H1 (cell line): Measurements from ENCODE around the gene MCM5. TPM values are rescaled to one million over a fixed set of nuclear protein-coding genes. Genes with fewer than 3 reads are reported as not detected.

Experiments used
- CTCF ChIA-PET: fragments of 300-600 bp; sonication (Branson Sonifier 250); formaldehyde crosslinking; loops from one replicate; lab custom pipeline; 2021; ENCODE audit not compliant: partially characterized antibody; lab: Charles Lee
- POLR2A ChIA-PET: fragments of 300-600 bp; sonication (Branson Sonifier 250); formaldehyde crosslinking; loops from one replicate; lab custom pipeline; 2021; ENCODE audit warnings: inconsistent platforms; ENCODE audit not compliant: partially characterized antibody; lab: Charles Lee
- DNase-seq, 2 experiments: peaks; one replicate each; pipeline versions ENCODE4 v3.0.0 to v3.0.0-alpha.2; 2010 to 2022; ENCODE audit warnings: low spot score in 2 of 2, low read depth in 1 of 2, mixed read lengths in 1 of 2
- FAIRE-seq: peaks from 2 replicates; lab custom pipeline; 2011; peaks lifted over from hg19 to GRCh38; lab: Jason Lieb, UNC
- H2AFZ ChIP-seq: 2 replicates; pipeline ENCODE4 v1.8.1; 2012; ENCODE audit warnings: low read length, inconsistent platforms
- H2AK5ac ChIP-seq: 2 replicates; pipeline ENCODE4 v1.6.1; 2013; ENCODE audit warnings: low read depth, low read length
- H2BK120ac ChIP-seq: replicated peaks from 2 replicates; pipeline ENCODE3; 2013; ENCODE audit warnings: low read depth, low read length, inconsistent platforms
- H2BK12ac ChIP-seq: 2 replicates; pipeline ENCODE4 v1.6.1; 2013; ENCODE audit warnings: low read depth, low read length
- H2BK15ac ChIP-seq: 2 replicates; pipeline ENCODE4 v1.6.1; 2013; ENCODE audit warnings: low read length
- H2BK20ac ChIP-seq: 2 replicates; pipeline ENCODE4 v1.6.1; 2013; ENCODE audit warnings: low read length
- H2BK5ac ChIP-seq: 2 replicates; pipeline ENCODE4 v1.6.1; 2013; ENCODE audit warnings: low read depth, low read length
- H3K14ac ChIP-seq: 2 replicates; pipeline ENCODE4 v1.6.1; 2013; ENCODE audit warnings: inconsistent platforms; ENCODE audit not compliant: insufficient read length
- H3K18ac ChIP-seq: 2 replicates; pipeline ENCODE4 v1.6.1; 2013; ENCODE audit warnings: low read length; ENCODE audit errors: extremely low read depth
- H3K23ac ChIP-seq: 2 replicates; pipeline ENCODE4 v1.6.1; 2013; ENCODE audit warnings: inconsistent platforms; ENCODE audit not compliant: insufficient read length
- H3K23me2 ChIP-seq: 2 replicates; pipeline ENCODE4 v1.6.1; 2013; ENCODE audit warnings: low read depth, low read length
- H3K27ac ChIP-seq: 2 replicates; pipeline ENCODE4 v1.6.1; 2011; ENCODE audit warnings: low read depth, low read length, inconsistent platforms
- H3K27me3 ChIP-seq, 4 experiments: replicated peaks in 1 of 4; 1 replicate in 1 of 4; 2 replicates in 3 of 4; pipeline versions ENCODE4 v1.6.1 to v1.8.1; 2011 to 2013; ENCODE audit warnings: low read length in 3 of 4, mild to moderate bottlenecking in 3 of 4, inconsistent platforms in 2 of 4, mixed read lengths in 2 of 4, moderate library complexity in 1 of 4; ENCODE audit not compliant: control insufficient read depth in 3 of 4, insufficient read depth in 3 of 4; ENCODE audit errors: extremely low read depth in 1 of 4
- H3K36me3 ChIP-seq, 4 experiments: 2 replicates each; pipeline versions ENCODE4 v1.6.1 to v1.8.1; 2011 to 2013; ENCODE audit warnings: mild to moderate bottlenecking in 4 of 4, low read length in 3 of 4, moderate library complexity in 2 of 4, control low read depth in 1 of 4, inconsistent platforms in 1 of 4; ENCODE audit not compliant: insufficient read depth in 4 of 4, control insufficient read depth in 2 of 4
- H3K4ac ChIP-seq: replicated peaks from 2 replicates; pipeline ENCODE3; 2013; ENCODE audit warnings: low read length, low read depth, mixed read lengths, inconsistent platforms; ENCODE audit not compliant: insufficient read length
- H3K4me1 ChIP-seq, 4 experiments: replicated peaks in 1 of 4; 1 replicate in 1 of 4; 2 replicates in 3 of 4; pipeline versions ENCODE4 v1.6.1 to v1.8.1; 2011 to 2013; ENCODE audit warnings: low read length in 3 of 4, inconsistent platforms in 2 of 4, mixed read lengths in 1 of 4; ENCODE audit not compliant: insufficient read depth in 4 of 4, control insufficient read depth in 3 of 4
- H3K4me2 ChIP-seq, 2 experiments: 2 replicates each; pipeline versions ENCODE4 v1.6.1 to v1.8.1; 2011 to 2013; ENCODE audit warnings: low read depth in 2 of 2, low read length in 2 of 2, control low read depth in 1 of 2, inconsistent platforms in 1 of 2, mild to moderate bottlenecking in 1 of 2; ENCODE audit not compliant: insufficient read depth in 1 of 2
- H3K4me3 ChIP-seq, 4 experiments: fragments of 200-600, 300-600 bp in 1 of 4; sonication (generic), shearing (Covaris generic), sonication (Bioruptor Twin) in 1 of 4; 2 replicates each; pipeline versions ENCODE4 v1.5.1 to v1.8.1; 2011 to 2016; ENCODE audit warnings: low read length in 4 of 4, low read depth in 3 of 4, control low read depth in 2 of 4, inconsistent platforms in 2 of 4, mild to moderate bottlenecking in 2 of 4, mixed read lengths in 1 of 4, moderate library complexity in 1 of 4; ENCODE audit not compliant: insufficient read depth in 2 of 4; ENCODE audit errors: extremely low read depth in 1 of 4
- H3K56ac ChIP-seq: replicated peaks from 2 replicates; pipeline ENCODE3; 2013; ENCODE audit warnings: low read depth, mild to moderate bottlenecking, mixed read lengths, low read length, inconsistent platforms; ENCODE audit not compliant: insufficient read length
- H3K79me1 ChIP-seq: 2 replicates; pipeline ENCODE4 v1.6.1; 2013; ENCODE audit warnings: low read depth, low read length, control low read depth
- H3K79me2 ChIP-seq, 2 experiments: 2 replicates each; pipeline versions ENCODE4 v1.6.1 to v1.8.1; 2012 to 2013; ENCODE audit warnings: low read length in 2 of 2, mild to moderate bottlenecking in 2 of 2, inconsistent platforms in 1 of 2; ENCODE audit not compliant: insufficient read depth in 2 of 2, control insufficient read depth in 1 of 2
- H3K9ac ChIP-seq, 4 experiments: replicated peaks in 1 of 4; 1 replicate in 1 of 4; 2 replicates in 3 of 4; pipeline versions ENCODE4 v1.6.1 to v1.8.1; 2011 to 2013; ENCODE audit warnings: low read depth in 3 of 4, low read length in 3 of 4, control low read depth in 2 of 4, mild to moderate bottlenecking in 2 of 4, moderate library complexity in 2 of 4, inconsistent platforms in 1 of 4; ENCODE audit errors: extremely low read depth in 1 of 4
- H3K9me3 ChIP-seq, 2 experiments: 2 replicates each; pipeline versions ENCODE4 v1.6.1 to v1.8.1; 2012 to 2013; ENCODE audit warnings: mild to moderate bottlenecking in 2 of 2, moderate library complexity in 2 of 2, control low read depth in 1 of 2, inconsistent platforms in 1 of 2, low read depth in 1 of 2, low read length in 1 of 2, mixed read lengths in 1 of 2; ENCODE audit not compliant: insufficient read depth in 2 of 2
- H4K20me1 ChIP-seq, 2 experiments: replicated peaks in 1 of 2; 2 replicates each; pipeline versions ENCODE3 to v1.8.1; 2011 to 2013; ENCODE audit warnings: inconsistent platforms in 2 of 2, low read length in 2 of 2, mild to moderate bottlenecking in 1 of 2; ENCODE audit not compliant: insufficient read depth in 2 of 2, control insufficient read depth in 1 of 2
- H4K5ac ChIP-seq: 2 replicates; pipeline ENCODE4 v1.6.1; 2013; ENCODE audit warnings: low read length, low read depth, mixed read lengths, inconsistent platforms; ENCODE audit not compliant: insufficient read length
- H4K8ac ChIP-seq: 2 replicates; pipeline ENCODE4 v1.8.0; 2013; ENCODE audit warnings: mild to moderate bottlenecking, moderate library complexity, low read length, inconsistent platforms; ENCODE audit not compliant: insufficient read depth; ENCODE audit errors: extremely low read depth
- H4K91ac ChIP-seq: replicated peaks from 2 replicates; pipeline ENCODE3; 2013; ENCODE audit warnings: low read length, mixed read lengths, inconsistent platforms; ENCODE audit not compliant: insufficient read length
- ASH2L ChIP-seq: fragments of 200-600, 300-600 bp; sonication (generic); IDR thresholded peaks from one replicate; pipeline ENCODE4 v1.7.1; 2017; ENCODE audit warnings: low read length
- ATF2 ChIP-seq: IDR thresholded peaks from 2 replicates; pipeline ENCODE4 v1.6.1; 2012; ENCODE audit warnings: low read length, inconsistent platforms
- CEBPB ChIP-seq: IDR thresholded peaks from 2 replicates; pipeline ENCODE4 v1.6.1; 2012; ENCODE audit warnings: low read depth, low read length
- CHD1 ChIP-seq: IDR thresholded peaks from 2 replicates; pipeline ENCODE4 v1.6.1; 2012; ENCODE audit warnings: low read depth, low read length, improper control_type of control experiment
- E2F6 ChIP-seq: IDR thresholded peaks from 2 replicates; pipeline ENCODE4 v1.6.1; 2012; ENCODE audit warnings: inconsistent platforms
- NRF1 ChIP-seq: IDR thresholded peaks from 2 replicates; pipeline ENCODE4 v1.6.1; 2011; ENCODE audit warnings: mild to moderate bottlenecking, low read depth, low read length, improper control_type of control experiment
- POU5F1 ChIP-seq: IDR thresholded peaks from 2 replicates; pipeline ENCODE4 v1.6.1; 2011; ENCODE audit warnings: low read depth, mild to moderate bottlenecking, low read length, moderate library complexity
- RAD21 ChIP-seq, 2 experiments: IDR thresholded peaks in 1 of 2; conservative IDR thresholded peaks in 1 of 2; 2 replicates each; pipeline ENCODE4 v1.6.1; 2011; ENCODE audit warnings: low read depth in 2 of 2, low read length in 2 of 2, improper control_type of control experiment in 1 of 2, inconsistent platforms in 1 of 2, mild to moderate bottlenecking in 1 of 2, moderate library complexity in 1 of 2
- RBBP5 ChIP-seq: IDR thresholded peaks from 2 replicates; pipeline ENCODE4 v1.7.1; 2012; ENCODE audit warnings: low read depth, mild to moderate bottlenecking, inconsistent platforms, low read length, moderate library complexity, borderline replicate concordance
- SIN3A ChIP-seq, 2 experiments: IDR thresholded peaks in 1 of 2; conservative IDR thresholded peaks in 1 of 2; 2 replicates each; pipeline ENCODE4 v1.6.1; 2011 to 2012; ENCODE audit warnings: low read length in 2 of 2, improper control_type of control experiment in 1 of 2, low read depth in 1 of 2, mild to moderate bottlenecking in 1 of 2
- YY1 ChIP-seq: IDR thresholded peaks from 2 replicates; pipeline ENCODE4 v1.6.1; 2011; ENCODE audit warnings: low read depth, mild to moderate bottlenecking, low read length
- WGBS, 2 experiments: shearing (Covaris generic) in 1 of 2; methylation state at CpG; one replicate each; pipeline versions ENCODE4 v1.1.6 to v1.1.7; 2013 to 2015; ENCODE audit warnings: low lambda C conversion rate in 2 of 2, mixed read lengths in 2 of 2, inconsistent platforms in 1 of 2, low coverage in 1 of 2, missing lambda C conversion rate in 1 of 2; ENCODE audit not compliant: insufficient replicate concordance in 2 of 2, insufficient coverage in 1 of 2, insufficient read length in 1 of 2; ENCODE audit errors: extremely low coverage in 1 of 2, missing lambda C conversion rate in 1 of 2; 5-methylcytosine and 5-hydroxymethylcytosine counted together
- polyA plus RNA-seq, 7 experiments: library from polyadenylated mRNA; depleted of rRNA in 3 of 7; stranded (reverse) in 5 of 7; unstranded in 2 of 7; fragments of >200 nt in 5 of 7; fragments of 200-250 nt in 2 of 7; gene quantifications; 1 replicate in 5 of 7; 2 replicates in 1 of 7; 4 replicates in 1 of 7; pipeline versions ENCODE4 v1.2.1 to v1.2.3, GENCODE V29; 2011 to 2013; ENCODE audit warnings: missing spikeins in 2 of 7, mixed read lengths in 2 of 7
- total RNA-seq: library from RNA; stranded (reverse); fragmentation: NEBNext Ultra II Directional; extraction: Animal tissue kit (Norgen Biotek cat#: 25700); gene quantifications from 2 replicates; pipeline ENCODE4 v1.2.1, GENCODE V29; 2021

MCM5 gene
- total and polyA plus RNA-seq, 2 of the 8 experiments (the other 6 are each of a cell fraction or from before 2014, with no cell fraction given) = 210 to 305 TPM

- H4K8ac ChIP-seq = no peak overlapping the region
- no peaks in the 10 kb centered on the region; a peak in 1 of 7 replicates for H3K4me1 ChIP-seq
- DNase-seq (no peak), FAIRE-seq (no peak)
- H3K4me3 ChIP-seq = no peak overlapping the region
- H3K14ac ChIP-seq = no peak overlapping the region
- H4K5ac ChIP-seq = no peak overlapping the region
- H3K79me1 ChIP-seq = peaks cover 3% of the 10 kb centered on the region; the same call in 1 of the 2 replicates
- WGBS, 2 experiments = 96% methylated on average over 8 of the region's 8 CpGs; no CpG with 5 or more reads in 1 of the 2 experiments
- H3K27me3 ChIP-seq = no peaks in the 10 kb centered on the region
- H4K20me1 ChIP-seq = peaks cover 13 to 31% of the 10 kb centered on the region in 2 experiments
- peaks cover 79 to 97% (median 93%) of the 10 kb centered on the region in 4 experiments for H3K36me3 ChIP-seq
- H2BK12ac ChIP-seq = no peak overlapping the region
- no peak overlapping the region for H2BK15ac ChIP-seq
- no peak overlapping the region for H3K56ac ChIP-seq
- no peak overlapping the region for H3K18ac ChIP-seq
- H3K9me3 ChIP-seq = no peaks in the 10 kb centered on the region
- no peak overlapping the region for H3K27ac ChIP-seq
- H3K23me2 ChIP-seq = no peaks in the 10 kb centered on the region
- peaks cover 0 to 2% of the 10 kb centered on the region in 2 experiments; a peak in 1 of 4 replicates for H3K79me2 ChIP-seq
- no peak overlapping the region for H2BK20ac ChIP-seq
- no peak overlapping the region for H2BK120ac ChIP-seq
- no peak overlapping the region for H2BK5ac ChIP-seq
- H3K23ac ChIP-seq = no peak overlapping the region
- no peak overlapping the region for H3K4ac ChIP-seq
- no peak overlapping the region for H2AFZ ChIP-seq
- no peak overlapping the region for H2AK5ac ChIP-seq
- POLR2A ChIA-PET = interaction anchor here (1.5 to 57.4 kb wide), 3 partner anchors 3 to 164 kb away, joined by 3 to 1995 read pairs (median 1995); partner anchors contain the start of genes HMOX1 and MCM5
- no peak overlapping the region for H3K4me2 ChIP-seq
- CTCF ChIA-PET = interaction anchor here (0.6 to 11.3 kb wide), 3 partner anchors 9 to 104 kb away, joined by 3 to 122 read pairs (median 3); no protein-coding TSS in a partner anchor
- H4K91ac ChIP-seq = no peak overlapping the region
- no peak overlapping the region for H3K9ac ChIP-seq
- no peak for TF ChIP-seq CEBPB
- TF ChIP-seq RBBP5 = no peak
- TF ChIP-seq YY1 = no peak
- no peak for TF ChIP-seq SIN3A (conservative IDR thresholded peaks at IDR 0.05 in 1 of 2, IDR thresholded peaks at IDR 0.05 in 1 of 2; ENCODE audit: low read depth in 1 of 2, low read length in 2 of 2)
- TF ChIP-seq RAD21 (IDR thresholded peaks at IDR 0.05 in 1 of 2, conservative IDR thresholded peaks at IDR 0.05 in 1 of 2; ENCODE audit: low read depth in 2 of 2, low read length in 2 of 2) = no peak
- TF ChIP-seq E2F6 = no peak
- TF ChIP-seq CHD1 = no peak
- no peak for TF ChIP-seq NRF1
- TF ChIP-seq ASH2L = no peak
- TF ChIP-seq ATF2 = no peak
- TF ChIP-seq POU5F1 = no peak
Measured at GRCh38 chr22:35418088-35418487, 18.1 kb downstream of the MCM5 start.
